ENCODE measurements around the gene SDK1. TPM values are rescaled to one million over a fixed set of nuclear protein-coding genes. Genes with fewer than 3 reads are reported as not detected.

SDK1 gene
- total and polyA plus RNA-seq, 2 of the 8 experiments (the other 6 are each of a cell fraction or from before 2014, with no cell fraction given): 3.3 to 7.2 TPM

GRCh38 chr7:4023502-4023901, 722.5 kb downstream of the SDK1 start:
- H3K23me2 ChIP-seq (ENCODE audit: low read depth, low read length): no peaks in the 10 kb centered on the region
- FAIRE-seq (no peak), DNase-seq (ENCODE audit: low read depth in 1 of 2, low spot score in 2 of 2) (no peak)
- no peak overlapping the region for H3K14ac ChIP-seq (ENCODE audit: insufficient read length)
- no peaks in the 10 kb centered on the region; a peak in 1 of 8 replicates for H3K36me3 ChIP-seq (ENCODE audit: control insufficient read depth in 2 of 4, insufficient read depth in 4 of 4, low read length in 3 of 4)
- H4K91ac ChIP-seq (replicated peaks; ENCODE audit: insufficient read length, low read length): no peak overlapping the region
- no peak overlapping the region for H3K9ac ChIP-seq (replicated peaks in 1 of 4; ENCODE audit: extremely low read depth in 1 of 4, low read depth in 3 of 4, low read length in 3 of 4)
- H2BK120ac ChIP-seq (replicated peaks; ENCODE audit: low read depth, low read length): no peak overlapping the region
- POLR2A ChIA-PET (ENCODE audit: partially characterized antibody): no interaction called here
- H3K4me1 ChIP-seq (replicated peaks in 1 of 4; ENCODE audit: control insufficient read depth in 3 of 4, insufficient read depth in 4 of 4, low read length in 3 of 4): peaks cover 0 to 5% (median 2%) of the 10 kb centered on the region in 4 experiments; a peak in 2 of 7 replicates
- no peak overlapping the region for H4K5ac ChIP-seq (ENCODE audit: insufficient read length, low read depth, low read length)
- H3K56ac ChIP-seq (replicated peaks; ENCODE audit: insufficient read length, low read depth, low read length): no peak overlapping the region
- WGBS, 2 experiments (ENCODE audit: extremely low coverage in 1 of 2, insufficient coverage in 1 of 2, insufficient read length in 1 of 2, insufficient replicate concordance in 2 of 2, low coverage in 1 of 2, low lambda C conversion rate in 2 of 2, missing lambda C conversion rate in 1 of 2): 92% methylated on average over 10 of the region's 10 CpGs; no CpG with 5 or more reads in 1 of the 2 experiments
- CTCF ChIA-PET (ENCODE audit: partially characterized antibody): interaction anchor here (1.4 kb wide), 1 partner anchor 26 kb away, joined by 3 read pairs; no protein-coding TSS in a partner anchor
- H4K20me1 ChIP-seq (replicated peaks in 1 of 2; ENCODE audit: control insufficient read depth in 1 of 2, insufficient read depth in 2 of 2, low read length in 2 of 2): no peaks in the 10 kb centered on the region
- no peak overlapping the region for H3K27ac ChIP-seq (ENCODE audit: low read depth, low read length)
- H3K4me3 ChIP-seq (ENCODE audit: extremely low read depth in 1 of 4, insufficient read depth in 2 of 4, low read depth in 3 of 4, low read length in 4 of 4): no peak overlapping the region
- no peak overlapping the region for H2BK12ac ChIP-seq (ENCODE audit: low read depth, low read length)
- no peak overlapping the region for H3K18ac ChIP-seq (ENCODE audit: extremely low read depth, low read length)
- peaks cover 12 to 14% of the 10 kb centered on the region in 2 experiments for H3K9me3 ChIP-seq (ENCODE audit: insufficient read depth in 2 of 2, low read depth in 1 of 2, low read length in 1 of 2)
- H3K23ac ChIP-seq (ENCODE audit: insufficient read length): no peak overlapping the region
- H2BK20ac ChIP-seq (ENCODE audit: low read length): no peak overlapping the region
- no peak overlapping the region for H2AFZ ChIP-seq (ENCODE audit: low read length)
- H3K79me1 ChIP-seq (ENCODE audit: low read depth, low read length): no peaks in the 10 kb centered on the region
- no peaks in the 10 kb centered on the region for H3K27me3 ChIP-seq (replicated peaks in 1 of 4; ENCODE audit: control insufficient read depth in 3 of 4, extremely low read depth in 1 of 4, insufficient read depth in 3 of 4, low read length in 3 of 4)
- no peak overlapping the region for H4K8ac ChIP-seq (ENCODE audit: extremely low read depth, insufficient read depth, low read length)
- H3K79me2 ChIP-seq (ENCODE audit: control insufficient read depth in 1 of 2, insufficient read depth in 2 of 2, low read length in 2 of 2): no peaks in the 10 kb centered on the region
- no peak overlapping the region for H3K4me2 ChIP-seq (ENCODE audit: insufficient read depth in 1 of 2, low read depth in 2 of 2, low read length in 2 of 2)
- no peak overlapping the region for H3K4ac ChIP-seq (replicated peaks; ENCODE audit: insufficient read length, low read depth, low read length)
- no peak overlapping the region for H2BK5ac ChIP-seq (ENCODE audit: low read depth, low read length)
- no peak overlapping the region for H2BK15ac ChIP-seq (ENCODE audit: low read length)
- H2AK5ac ChIP-seq (ENCODE audit: low read depth, low read length): no peak overlapping the region
- TF ChIP-seq CREB1 (IDR thresholded peaks at IDR 0.05) (no peak), MAX (IDR thresholded peaks at IDR 0.05) (no peak), HDAC6 (IDR thresholded peaks at IDR 0.05; ENCODE audit: low read depth, low read length) (no peak)
